HS-5 (cell line): Measurements from ENCODE around the gene GRPEL1.
A peak's percentile ranks its signal among the peaks of the same experiment; 100 is the strongest.
"Not testable (repeated sequence)": the region's sequence is repeated elsewhere in the genome, so short reads cannot be mapped to it uniquely, and the experiment has no call there.

ENCODE experiments used
- DNase-seq: peaks from one replicate; pipeline ENCODE4 v3.0.0-alpha.2; 2012; ENCODE audit warnings: low read depth

Gene GRPEL1

GRCh38 chr4:7067452-7068278 lies at the start of gene GRPEL1:
TSS of gene GRPEL1 (minus strand) at chr4:7068064. CDS start at chr4:7068032, 32 bp downstream.
- peak; percentile 99 for DNase-seq

DNA sequence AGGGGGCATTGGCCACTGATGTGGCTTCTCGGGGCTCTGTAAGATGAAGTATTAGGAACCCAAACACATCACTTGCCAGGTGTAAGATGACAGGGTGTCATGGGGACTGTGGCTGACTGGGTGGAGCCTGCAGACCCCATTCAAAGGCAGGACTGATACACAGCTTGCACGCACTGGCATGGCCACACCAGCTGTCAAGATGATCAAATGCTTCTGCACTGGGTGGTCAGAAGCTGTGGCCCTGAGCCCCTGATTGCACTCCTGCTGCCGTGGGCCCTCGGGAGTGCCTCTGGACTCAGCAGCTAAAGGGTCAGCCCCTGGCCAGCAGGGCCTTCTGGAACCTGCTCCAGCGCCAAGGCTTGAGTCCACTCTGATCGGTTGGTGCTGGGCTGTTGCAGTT lies 48.8 kb upstream of the GRPEL1 start:
- no peak for DNase-seq

GRCh38 chr4:7115557-7116340 lies 47.9 kb upstream of the GRPEL1 start:
- DNase-seq, result no peak

DNA sequence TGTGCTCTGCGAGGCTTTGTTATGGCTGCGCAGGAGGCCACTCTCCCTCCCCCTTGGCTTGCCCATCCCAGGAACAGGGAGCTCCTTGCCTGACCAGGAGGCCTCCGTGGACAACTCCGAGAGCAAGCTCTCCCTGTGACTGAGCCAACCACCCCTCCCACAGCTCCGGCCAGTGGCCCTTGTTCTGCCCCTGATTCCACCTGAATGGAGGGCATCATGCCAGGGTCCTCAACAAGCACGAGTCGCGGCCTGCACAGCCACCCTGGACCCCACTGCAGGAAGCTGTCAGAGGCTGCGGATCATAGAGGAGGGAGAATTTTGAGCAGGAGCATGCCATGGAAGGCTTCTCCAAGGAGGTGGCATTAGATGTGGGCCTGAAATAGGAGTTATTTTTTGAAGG lies 44.8 kb upstream of the GRPEL1 start:
- DNase-seq, result no peak

- DNase-seq, result no peak
Observed at GRCh38 chr4:7111441-7111840, 43.6 kb upstream of the GRPEL1 start.

DNA sequence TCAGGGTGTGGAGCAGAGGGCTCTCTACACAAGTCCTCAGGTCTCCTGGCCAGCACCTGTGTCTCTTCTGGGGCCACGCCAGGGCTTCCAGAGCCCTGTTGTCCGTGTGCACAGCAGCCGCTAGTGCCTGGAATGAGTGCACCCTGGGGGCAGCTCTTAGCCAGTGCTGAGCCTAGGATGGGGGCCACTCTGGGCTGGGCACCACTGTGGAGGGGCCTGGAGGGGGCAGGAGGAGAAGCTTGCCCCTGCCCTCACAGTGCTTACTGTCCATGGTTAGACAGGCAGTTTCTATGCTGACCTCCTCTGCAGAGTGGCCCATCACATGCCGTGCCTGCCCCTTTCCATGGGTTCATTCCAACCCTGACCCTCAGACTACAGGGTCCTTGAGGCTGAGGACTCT lies 42.7 kb upstream of the GRPEL1 start:
- DNase-seq, result no peak

DNA sequence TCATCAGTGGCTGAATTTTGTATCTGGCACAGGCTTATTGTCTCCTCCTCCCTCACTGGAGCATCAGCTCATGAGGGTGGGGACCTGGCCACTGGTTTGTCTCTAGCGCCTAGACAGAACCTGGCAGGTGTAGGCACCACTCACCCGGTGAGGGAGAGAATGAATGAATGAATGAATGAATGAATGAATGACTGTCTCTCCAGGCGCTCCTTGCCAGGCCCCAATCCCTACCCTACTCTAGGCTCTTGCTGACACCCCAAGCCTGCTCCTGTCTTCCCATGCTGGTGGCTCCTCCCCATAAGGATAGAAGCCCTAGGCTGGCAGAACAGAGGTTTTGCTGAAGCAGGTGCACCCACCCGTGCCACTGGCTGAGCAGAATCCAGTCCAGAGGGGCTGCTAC lies 41.3 kb upstream of the GRPEL1 start:
- DNase-seq, result no peak

DNA sequence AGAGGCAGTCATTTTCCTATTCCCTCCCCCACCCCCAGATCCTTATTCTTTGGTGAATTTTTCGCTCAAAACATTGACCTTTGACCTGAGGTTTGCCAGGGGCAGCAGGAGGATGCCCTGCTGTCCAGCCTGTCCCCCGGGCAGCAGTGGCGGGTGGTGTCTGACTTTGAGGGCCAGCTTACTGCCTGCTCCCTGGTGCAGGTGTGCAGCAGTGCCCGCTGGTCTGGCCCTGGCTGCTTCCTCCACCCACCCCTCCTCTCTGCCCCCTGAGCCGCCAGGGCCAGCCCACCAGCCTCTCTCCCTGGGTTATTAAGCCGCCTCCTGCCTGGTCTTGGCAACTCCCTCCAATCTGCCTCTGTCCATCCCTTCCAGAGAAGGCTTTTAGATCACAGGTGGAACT lies 40.8 kb upstream of the GRPEL1 start:
- no peak for DNase-seq

GRCh38 chr4:7108046-7108625 lies 40.3 kb upstream of the GRPEL1 start:
- DNase-seq, result no peak

GRCh38 chr4:7107166-7107905 lies 39.5 kb upstream of the GRPEL1 start:
- no peak for DNase-seq

DNA sequence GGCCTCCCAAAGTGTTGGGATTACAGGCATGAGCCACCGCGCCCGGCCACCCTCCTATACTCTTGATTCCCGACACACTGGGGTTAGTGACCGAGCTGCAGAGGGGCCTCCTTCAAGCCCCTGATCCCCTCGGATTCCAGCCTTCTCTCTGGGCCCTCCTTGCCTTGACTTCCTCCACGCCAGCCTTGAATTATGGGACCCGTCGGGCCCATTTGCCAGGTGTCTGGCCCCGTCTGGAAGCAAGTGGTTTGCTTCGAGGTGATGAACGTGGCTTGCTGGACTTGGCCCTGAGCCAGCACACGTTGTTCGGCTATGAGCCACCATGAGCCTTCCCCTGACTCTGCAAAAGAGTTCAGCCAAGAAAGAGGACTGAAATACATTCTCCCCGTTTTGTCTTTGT lies 37.4 kb upstream of the GRPEL1 start:
- DNase-seq, result no peak

DNA sequence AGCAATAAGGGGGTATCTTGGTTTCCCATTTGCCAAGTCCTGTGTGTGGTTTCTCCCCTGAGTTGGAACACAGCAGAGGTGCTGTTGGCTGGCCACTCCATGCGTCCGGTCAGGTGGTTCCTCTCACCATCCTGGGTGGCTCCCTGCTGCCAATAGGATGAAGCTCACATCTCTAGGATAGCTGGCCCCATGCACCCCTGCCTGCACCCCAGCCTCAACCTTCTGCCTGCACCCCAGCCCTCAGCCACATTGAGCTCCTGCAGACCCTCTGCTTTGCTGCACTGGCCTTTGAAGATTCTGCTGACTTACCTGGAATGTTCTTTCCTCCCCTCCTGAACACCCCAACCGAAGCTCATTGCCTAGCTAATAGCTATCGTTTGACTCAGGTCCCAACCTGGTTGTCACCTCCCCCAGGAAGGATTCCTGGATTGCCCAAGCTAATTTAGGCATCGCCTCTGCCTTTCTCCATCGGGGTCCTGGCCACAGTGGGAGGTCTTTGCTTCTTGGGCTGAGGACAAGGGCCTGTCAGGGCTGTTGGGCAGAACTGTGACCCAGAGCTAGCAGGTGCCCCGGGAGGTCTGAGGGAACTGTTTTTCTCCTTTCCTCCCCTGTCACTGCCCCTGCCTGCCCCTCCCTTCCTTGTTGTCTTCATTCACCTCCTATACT lies 36.6 kb upstream of the GRPEL1 start:
- DNase-seq, result no peak

GRCh38 chr4:7103607-7104365 lies 35.9 kb upstream of the GRPEL1 start:
- no peak for DNase-seq

GRCh38 chr4:7103031-7103606 lies 35.3 kb upstream of the GRPEL1 start:
- peak; percentile 39 for DNase-seq

GRCh38 chr4:7102516-7102909 lies 34.6 kb upstream of the GRPEL1 start:
- DNase-seq, result not testable (repeated sequence)

DNA sequence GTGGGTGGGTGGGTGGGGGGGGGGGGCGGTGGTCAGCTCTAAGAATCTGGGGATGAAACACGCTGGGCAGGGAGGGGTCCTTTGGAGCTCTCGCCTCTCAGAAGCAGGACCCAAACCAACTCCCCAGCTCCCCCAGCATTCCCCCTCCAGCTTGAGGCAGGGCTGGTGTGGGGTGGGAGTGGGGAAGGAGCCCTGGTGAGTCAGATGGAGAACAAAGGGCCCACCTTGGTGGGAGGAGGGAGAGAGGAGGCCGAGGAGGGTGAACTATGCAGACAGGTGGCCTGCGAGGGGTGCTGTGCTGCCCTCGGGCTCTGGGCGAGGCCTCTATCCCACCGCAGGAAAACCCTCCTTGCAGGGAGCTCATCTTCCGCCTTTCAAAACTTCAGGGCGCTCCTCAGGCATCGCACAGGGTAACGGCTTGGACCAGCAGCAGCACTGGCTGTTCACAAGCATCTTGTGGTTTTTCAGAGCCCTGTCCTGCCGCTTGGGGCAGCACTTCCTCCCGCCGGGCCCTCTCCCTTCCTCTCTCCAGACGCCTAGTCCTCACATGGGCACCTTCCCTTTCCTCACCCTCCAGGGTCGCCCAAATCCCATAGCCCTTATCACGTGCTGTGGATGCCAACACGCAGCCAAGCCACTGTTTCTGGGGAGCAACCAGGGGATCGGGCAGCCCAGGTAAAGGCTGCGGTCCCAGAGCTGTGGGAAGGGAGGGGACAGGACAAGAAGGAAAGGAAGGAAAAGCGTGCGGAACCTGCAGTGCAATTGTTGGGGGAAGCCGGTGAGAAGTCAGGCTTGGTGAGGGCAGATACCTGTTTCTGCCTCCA lies 34.0 kb upstream of the GRPEL1 start:
- DNase-seq, result peak; percentile 8

DNA sequence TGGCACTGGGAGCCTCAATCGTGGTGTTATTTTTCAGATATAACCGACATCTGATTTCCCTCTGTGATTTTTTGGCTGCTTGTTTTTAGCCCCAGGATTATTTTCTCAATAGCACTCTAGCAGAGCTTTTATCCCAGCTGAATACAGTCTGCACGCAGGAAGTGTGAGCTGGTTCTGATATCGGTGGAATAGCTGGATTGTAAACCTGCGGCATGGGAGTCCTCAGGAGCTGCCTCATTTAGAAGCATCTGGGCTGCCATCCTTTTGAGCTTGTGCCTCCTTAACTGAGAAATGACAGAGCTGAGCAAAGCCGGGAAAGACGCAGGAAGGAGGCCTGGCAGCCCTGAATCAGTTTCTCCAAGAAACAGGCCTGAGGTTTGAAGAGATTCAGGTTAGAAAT lies 28.4 kb upstream of the GRPEL1 start:
- DNase-seq, result no peak

DNA sequence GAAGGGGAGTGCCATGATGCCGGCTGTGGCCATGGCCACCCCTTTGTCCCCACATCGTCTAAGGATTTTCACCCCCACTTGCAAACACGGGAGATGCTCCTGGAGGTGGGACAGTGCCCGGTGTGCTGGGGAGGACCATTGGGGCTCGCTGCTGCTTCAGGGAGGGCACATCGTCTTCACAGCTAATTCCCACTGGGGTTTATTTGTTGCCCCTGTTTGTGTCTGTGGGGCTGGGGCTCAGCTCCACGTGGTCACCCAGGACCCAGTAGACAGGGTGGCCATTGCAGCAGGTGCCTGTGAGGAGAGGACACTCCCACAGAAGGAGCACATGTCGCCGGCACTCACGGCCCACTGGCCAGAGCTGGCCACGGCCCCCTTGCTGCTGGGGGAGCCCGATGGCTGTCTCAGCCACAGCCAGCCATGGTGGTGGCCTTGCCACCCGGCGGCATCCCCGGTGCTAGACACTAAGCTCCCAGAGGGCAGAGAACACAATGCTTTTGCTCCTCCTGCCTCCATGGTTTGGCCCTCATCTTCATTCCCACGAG lies 27.8 kb upstream of the GRPEL1 start:
- no peak for DNase-seq

DNA sequence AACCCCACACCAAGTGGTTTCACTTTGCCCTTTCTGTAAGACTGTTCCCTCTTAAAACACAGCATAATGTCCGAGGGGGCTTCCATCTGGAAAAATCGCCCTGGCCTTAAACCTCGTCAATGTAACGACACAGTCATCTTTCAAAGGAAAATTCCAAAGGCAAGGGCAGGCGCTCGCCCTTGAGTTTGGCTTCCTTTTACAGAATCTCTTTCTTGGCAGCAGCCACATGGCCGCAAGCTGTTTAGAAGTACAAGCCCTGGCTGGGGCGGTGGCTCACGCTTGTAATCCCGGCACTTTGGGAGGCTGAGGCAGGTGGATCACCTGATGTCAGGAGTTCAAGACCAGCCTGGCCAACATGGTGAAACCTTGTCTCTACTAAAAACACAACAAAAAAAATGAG lies 27.1 kb upstream of the GRPEL1 start:
- DNase-seq, result no peak
